ENCODE results near the gene FTCD.

DNA sequence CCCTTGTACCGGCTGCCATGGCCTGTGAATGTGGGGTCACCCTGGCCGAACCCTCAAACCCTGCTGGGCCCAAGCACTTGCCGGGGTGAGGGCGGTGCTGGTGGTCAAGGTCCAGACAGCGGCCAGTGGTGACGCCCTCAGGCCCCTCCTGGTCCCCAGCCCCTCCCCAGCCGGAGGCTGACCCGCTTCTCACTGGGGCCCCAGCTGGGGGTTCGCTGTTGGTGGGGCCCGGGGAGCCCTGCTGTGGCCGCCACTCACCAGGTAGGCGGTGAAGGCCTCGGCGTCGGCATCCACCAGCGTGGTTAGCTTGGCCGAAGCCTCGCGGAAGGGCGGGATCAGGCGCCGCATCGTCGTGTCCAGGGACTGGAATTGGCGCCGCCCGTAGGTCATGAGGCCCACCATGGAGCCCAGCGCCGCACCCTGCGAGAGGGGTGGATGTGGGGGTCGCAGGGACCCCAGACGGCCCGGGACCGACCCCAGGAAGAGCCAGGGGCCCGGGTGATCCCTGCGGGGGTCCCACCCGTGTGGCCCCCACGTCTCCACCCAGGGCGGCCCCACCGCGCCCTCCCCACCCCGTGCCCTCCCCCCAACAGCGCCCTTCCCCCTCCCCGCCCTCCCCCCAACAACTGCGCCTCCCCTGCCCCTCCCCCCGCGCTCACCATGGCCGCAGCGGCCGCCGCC lies 10.1 kb downstream of the FTCD start:
- TF ChIP-seq CTCF (conservative IDR thresholded peaks at IDR 0.05; ENCODE audit: low read length) (no peak), EZH2phosphoT487 (IDR thresholded peaks at IDR 0.05; ENCODE audit: borderline replicate concordance, low read depth, low read length) (no peak)
